GM12865 (cell line): ENCODE data around the gene PRELP.
"Not testable (repeated sequence)": the region's sequence is repeated elsewhere in the genome, so short reads cannot be mapped to it uniquely, and the experiment has no call there.

Source experiments
- DNase-seq: peaks from one replicate; pipeline ENCODE4 v3.0.0; 2010; ENCODE audit warnings: low read depth
- H3K4me3 ChIP-seq: 2 replicates; pipeline ENCODE4 v1.5.1; 2011; ENCODE audit warnings: mild to moderate bottlenecking, low read depth, low read length, control low read depth
- CTCF ChIP-seq: IDR thresholded peaks from 2 replicates; pipeline ENCODE4 v1.5.1; 2011; ENCODE audit warnings: low read length, control low read depth, low read depth, inconsistent platforms; ENCODE audit not compliant: insufficient read depth; ENCODE audit errors: missing control alignments

PRELP gene

GRCh38 chr1:203462143-203462542 is 13.5 kb upstream of the PRELP start:
- no peak for DNase-seq
- TF ChIP-seq CTCF, result no peak
- H3K4me3 ChIP-seq, result no peak overlapping the region

- DNase-seq, result no peak
- no peak overlapping the region for H3K4me3 ChIP-seq
- TF ChIP-seq CTCF, result no peak
Observed at GRCh38 chr1:203462878-203463277, 12.7 kb upstream of the PRELP start.

GRCh38 chr1:203463469-203464062 is 12.0 kb upstream of the PRELP start:
- peak; percentile 9 for DNase-seq
- H3K4me3 ChIP-seq, result no peak overlapping the region
- no peak for TF ChIP-seq CTCF

GRCh38 chr1:203464226-203464625 is 11.4 kb upstream of the PRELP start:
- DNase-seq, result no peak
- no peak overlapping the region for H3K4me3 ChIP-seq
- no peak for TF ChIP-seq CTCF

GRCh38 chr1:203464743-203465142 is 10.9 kb upstream of the PRELP start:
- no peak for TF ChIP-seq CTCF
- DNase-seq, result no peak
- H3K4me3 ChIP-seq, result no peak overlapping the region

GRCh38 chr1:203465146-203465798 is 10.3 kb upstream of the PRELP start:
- TF ChIP-seq CTCF, result no peak
- DNase-seq, result no peak
- H3K4me3 ChIP-seq, result no peak overlapping the region

- DNase-seq, result no peak
- H3K4me3 ChIP-seq, result no peak overlapping the region
- no peak for TF ChIP-seq CTCF
Observed at GRCh38 chr1:203465948-203466347, 9.7 kb upstream of the PRELP start.

GRCh38 chr1:203466906-203467549 is 8.6 kb upstream of the PRELP start:
- DNase-seq, H3K4me3 ChIP-seq: not testable (repeated sequence)
